Endothelial cell (in vitro differentiated cells): Measurements from ENCODE around the gene UBE2Z. TPM values are rescaled to one million over a fixed set of nuclear protein-coding genes. Genes with fewer than 3 reads are reported as not detected.

Source experiments
- DNase-seq: peaks from one replicate; pipeline ENCODE4 v3.0.0; 2021; ENCODE audit warnings: low spot score
- H3K27ac Mint-ChIP-seq: one replicate; pipeline ENCODE4 v1.8.0; 2021; ENCODE audit warnings: mixed read lengths, inconsistent platforms; ENCODE audit not compliant: unreplicated experiment
- H3K27me3 Mint-ChIP-seq: one replicate; pipeline ENCODE4 v1.8.0; 2021; ENCODE audit warnings: mild to moderate bottlenecking, moderate library complexity, mixed read lengths, inconsistent platforms; ENCODE audit not compliant: unreplicated experiment
- H3K36me3 Mint-ChIP-seq: one replicate; pipeline ENCODE4 v1.8.0; 2021; ENCODE audit warnings: mild to moderate bottlenecking, low read depth, mixed read lengths, inconsistent platforms; ENCODE audit not compliant: unreplicated experiment
- H3K4me1 Mint-ChIP-seq: one replicate; pipeline ENCODE4 v1.8.0; 2021; ENCODE audit warnings: mild to moderate bottlenecking, mixed read lengths, inconsistent platforms; ENCODE audit not compliant: unreplicated experiment
- H3K4me3 Mint-ChIP-seq: one replicate; pipeline ENCODE4 v1.8.0; 2021; ENCODE audit warnings: mild to moderate bottlenecking, mixed read lengths, inconsistent platforms; ENCODE audit not compliant: unreplicated experiment
- H3K9me3 Mint-ChIP-seq: one replicate; pipeline ENCODE4 v1.8.0; 2021; ENCODE audit warnings: mixed read lengths, inconsistent platforms; ENCODE audit not compliant: unreplicated experiment
- total RNA-seq: library from RNA; stranded (reverse); fragmentation: NEBNext Ultra II Directional; extraction: Animal tissue kit (Norgen Biotek cat#: 25700); gene quantifications from one replicate; pipeline ENCODE4 v1.2.1, GENCODE V29; 2021; ENCODE audit not compliant: unreplicated experiment
- TF ChIP-seq, protein P1 (sequence below): fragments of 200-600 bp; sonication (generic); IDR thresholded peaks from one replicate; pipeline ENCODE4 v1.5.0; 2021; ENCODE audit warnings: antibody characterized with exemption; ENCODE audit not compliant: unreplicated experiment

Gene UBE2Z
- total RNA-seq, 1 donor from 2014 or later: 81.8 TPM

DNA sequence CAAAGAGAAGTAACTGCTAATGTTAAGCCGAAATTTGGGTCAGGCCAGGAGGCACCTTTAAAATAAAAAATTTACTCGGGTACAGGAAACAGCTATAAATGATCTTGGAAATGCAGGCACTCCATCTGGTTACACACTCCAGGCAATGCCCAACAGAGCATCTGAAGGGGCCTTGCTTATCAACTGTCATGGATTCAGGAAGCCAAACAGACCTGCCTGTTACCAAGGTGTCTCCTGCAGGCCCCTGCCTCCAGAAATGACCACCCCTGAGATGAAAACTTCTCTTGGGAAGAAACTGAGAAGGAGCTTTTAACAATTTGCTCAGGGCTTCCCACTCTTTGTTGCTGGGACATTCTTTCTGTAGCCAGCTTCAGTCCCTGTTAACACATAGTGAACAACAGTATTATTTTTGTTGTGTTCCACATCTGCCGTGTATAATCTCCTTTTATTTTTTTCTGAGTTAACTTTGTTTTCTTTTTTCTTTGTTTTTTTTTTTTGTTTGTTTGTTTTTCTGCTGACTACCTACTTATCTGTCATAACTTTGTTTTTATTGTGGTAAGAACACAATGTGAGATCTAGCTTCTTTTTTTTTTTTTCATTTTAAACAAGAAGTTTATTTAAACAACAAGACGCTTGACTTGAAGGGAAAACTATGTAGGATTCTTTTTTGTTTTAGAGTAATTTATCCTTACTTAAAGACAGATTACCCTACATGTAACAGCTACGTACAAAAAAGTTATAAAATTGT is 34.3 kb upstream of the UBE2Z start:
- no peaks in the 10 kb centered on the region for H3K9me3 Mint-ChIP-seq
- H3K4me1 Mint-ChIP-seq: peaks cover 19% of the 10 kb centered on the region
- H3K4me3 Mint-ChIP-seq: no peak overlapping the region
- H3K27me3 Mint-ChIP-seq: peaks cover 4% of the 10 kb centered on the region
- TF ChIP-seq, protein P1, sequence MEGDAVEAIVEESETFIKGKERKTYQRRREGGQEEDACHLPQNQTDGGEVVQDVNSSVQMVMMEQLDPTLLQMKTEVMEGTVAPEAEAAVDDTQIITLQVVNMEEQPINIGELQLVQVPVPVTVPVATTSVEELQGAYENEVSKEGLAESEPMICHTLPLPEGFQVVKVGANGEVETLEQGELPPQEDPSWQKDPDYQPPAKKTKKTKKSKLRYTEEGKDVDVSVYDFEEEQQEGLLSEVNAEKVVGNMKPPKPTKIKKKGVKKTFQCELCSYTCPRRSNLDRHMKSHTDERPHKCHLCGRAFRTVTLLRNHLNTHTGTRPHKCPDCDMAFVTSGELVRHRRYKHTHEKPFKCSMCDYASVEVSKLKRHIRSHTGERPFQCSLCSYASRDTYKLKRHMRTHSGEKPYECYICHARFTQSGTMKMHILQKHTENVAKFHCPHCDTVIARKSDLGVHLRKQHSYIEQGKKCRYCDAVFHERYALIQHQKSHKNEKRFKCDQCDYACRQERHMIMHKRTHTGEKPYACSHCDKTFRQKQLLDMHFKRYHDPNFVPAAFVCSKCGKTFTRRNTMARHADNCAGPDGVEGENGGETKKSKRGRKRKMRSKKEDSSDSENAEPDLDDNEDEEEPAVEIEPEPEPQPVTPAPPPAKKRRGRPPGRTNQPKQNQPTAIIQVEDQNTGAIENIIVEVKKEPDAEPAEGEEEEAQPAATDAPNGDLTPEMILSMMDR: no peak
- no peaks in the 10 kb centered on the region for H3K36me3 Mint-ChIP-seq
- H3K27ac Mint-ChIP-seq: no peak overlapping the region
- no peak for DNase-seq

DNA sequence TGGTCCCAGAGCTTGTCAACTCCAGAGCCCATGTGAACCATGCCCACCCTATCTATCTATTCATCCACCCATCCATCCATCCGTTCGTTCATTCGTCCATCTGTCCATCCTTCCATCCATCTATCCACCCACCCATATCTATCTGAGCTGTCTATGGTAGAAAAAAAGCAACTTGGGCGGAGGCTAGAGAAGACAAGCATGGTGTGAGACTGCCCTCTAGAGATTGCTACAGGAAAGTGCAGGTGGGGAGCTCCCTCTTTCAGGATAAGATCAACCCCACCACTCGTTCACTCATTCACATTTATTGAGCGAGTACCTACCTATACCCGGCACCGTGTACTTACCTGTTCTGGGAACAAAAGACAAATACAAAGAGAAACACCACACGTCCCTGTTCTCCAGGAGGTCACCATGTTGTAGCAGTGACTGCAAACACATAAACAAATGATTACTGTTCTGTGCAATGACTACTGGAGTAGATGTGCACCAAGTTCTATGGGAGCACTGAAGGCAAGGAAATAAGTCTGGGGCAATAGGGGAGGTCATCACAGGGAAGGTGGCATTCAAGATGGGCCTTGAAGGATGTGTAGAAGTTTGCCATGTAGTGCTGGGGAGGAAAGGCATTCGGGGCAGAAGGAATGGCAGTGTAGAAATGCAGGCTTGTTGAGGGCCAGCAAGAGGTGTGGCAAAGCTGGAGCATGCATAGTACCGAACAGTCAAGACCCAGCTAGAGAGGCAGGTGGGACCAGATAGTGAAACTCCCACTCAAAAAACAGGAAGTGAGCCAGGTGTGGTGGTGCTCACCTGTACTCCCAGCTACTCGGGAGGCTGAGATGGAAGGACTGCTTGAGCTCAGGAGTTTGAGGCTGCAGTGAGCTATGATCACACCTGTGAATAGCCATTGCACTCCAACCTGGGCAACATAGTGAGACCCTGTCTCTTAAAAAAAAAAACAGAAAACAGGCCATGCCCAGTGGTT is 29.0 kb upstream of the UBE2Z start:
- Mint-ChIP-seq H3K36me3 (no peaks in the 10 kb centered on the region), H3K9me3 (no peaks in the 10 kb centered on the region), H3K27ac (no peak overlapping the region), H3K4me1 (no peaks in the 10 kb centered on the region), H3K27me3 (peaks cover 3% of the 10 kb centered on the region), H3K4me3 (no peak overlapping the region)
- DNase-seq: peak; percentile 50
- TF ChIP-seq, protein P1: peak; percentile 80

DNA sequence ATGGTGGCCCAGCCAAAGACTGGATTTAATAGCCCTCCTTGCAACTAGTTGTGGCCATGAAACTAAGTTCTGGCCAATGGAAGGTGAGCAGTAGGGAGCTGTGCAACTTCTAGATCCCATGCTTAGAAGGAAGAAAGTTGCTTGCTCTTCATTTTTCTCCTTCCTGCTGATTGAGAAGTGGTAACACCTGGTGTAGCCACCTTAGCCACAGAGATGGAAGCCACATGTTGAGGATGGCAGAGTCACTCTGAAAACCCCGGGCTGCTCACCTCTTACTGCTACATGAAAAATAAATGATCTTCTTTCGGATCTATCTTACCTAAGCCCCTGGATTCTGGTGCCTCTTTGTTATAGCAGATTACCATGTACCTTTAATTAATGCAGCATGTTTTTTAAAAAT is 25.9 kb upstream of the UBE2Z start:
- TF ChIP-seq, protein P1: no peak
- Mint-ChIP-seq H3K27me3 (peaks cover 3% of the 10 kb centered on the region), H3K36me3 (no peaks in the 10 kb centered on the region), H3K27ac (no peak overlapping the region), H3K4me3 (no peak overlapping the region), H3K9me3 (no peaks in the 10 kb centered on the region), H3K4me1 (peaks cover 4% of the 10 kb centered on the region)
- no peak for DNase-seq

DNA sequence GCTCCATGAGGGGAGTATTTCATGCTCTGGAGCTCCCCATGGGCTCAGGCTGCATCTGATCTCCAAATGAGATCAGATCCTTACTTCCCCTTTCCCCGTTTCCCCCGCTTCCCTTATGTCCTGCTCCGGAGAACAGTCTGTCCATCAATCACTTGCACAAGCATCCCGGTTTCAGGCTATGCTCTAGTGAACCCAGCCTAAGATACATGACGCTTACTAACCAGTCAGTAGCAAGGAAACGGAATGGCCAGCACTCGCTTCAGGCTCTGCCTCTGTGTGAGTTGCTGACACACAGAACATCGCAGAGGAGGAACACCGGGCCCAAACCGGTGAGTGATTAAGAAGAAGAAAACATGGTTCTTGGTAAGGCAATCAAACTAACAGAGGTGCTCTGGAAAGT is 25.0 kb upstream of the UBE2Z start:
- peaks cover 4% of the 10 kb centered on the region for H3K4me1 Mint-ChIP-seq
- no peaks in the 10 kb centered on the region for H3K9me3 Mint-ChIP-seq
- H3K27me3 Mint-ChIP-seq: peaks cover 3% of the 10 kb centered on the region
- no peaks in the 10 kb centered on the region for H3K36me3 Mint-ChIP-seq
- TF ChIP-seq, protein P1: no peak
- H3K27ac Mint-ChIP-seq: no peak overlapping the region
- H3K4me3 Mint-ChIP-seq: no peak overlapping the region
- no peak for DNase-seq
